PC-9 (cell line): ENCODE results near the gene PPP1R9A.

Source experiments
- CTCF ChIP-seq: fragments of 200-600 bp; sonication (generic); conservative IDR thresholded peaks from 2 replicates; pipeline ENCODE4 v1.6.1; 2017; ENCODE audit warnings: mixed run types, antibody characterized with exemption, mild to moderate bottlenecking, moderate library complexity
- EZH2 ChIP-seq: fragments of 200-600 bp; sonication (generic); IDR thresholded peaks from 2 replicates; pipeline ENCODE4 v1.8.0; 2017; ENCODE audit warnings: antibody characterized with exemption, low read depth

- TF ChIP-seq CTCF (no peak), EZH2 (no peak)
Measured at GRCh38 chr7:95290166-95290830, 382.9 kb downstream of the PPP1R9A start.
